Middle frontal gyrus (tissue), 1 donor: ENCODE data around the gene CDR2L.
"Not testable (repeated sequence)": the region's sequence is repeated elsewhere in the genome, so short reads cannot be mapped to it uniquely, and the experiment has no call there.

Experiments
- DNase-seq: peaks from one replicate; pipeline ENCODE4 v3.0.0-alpha.2; 2015; ENCODE audit warnings: low spot score; ENCODE audit errors: extremely low spot score

CDR2L gene

DNA sequence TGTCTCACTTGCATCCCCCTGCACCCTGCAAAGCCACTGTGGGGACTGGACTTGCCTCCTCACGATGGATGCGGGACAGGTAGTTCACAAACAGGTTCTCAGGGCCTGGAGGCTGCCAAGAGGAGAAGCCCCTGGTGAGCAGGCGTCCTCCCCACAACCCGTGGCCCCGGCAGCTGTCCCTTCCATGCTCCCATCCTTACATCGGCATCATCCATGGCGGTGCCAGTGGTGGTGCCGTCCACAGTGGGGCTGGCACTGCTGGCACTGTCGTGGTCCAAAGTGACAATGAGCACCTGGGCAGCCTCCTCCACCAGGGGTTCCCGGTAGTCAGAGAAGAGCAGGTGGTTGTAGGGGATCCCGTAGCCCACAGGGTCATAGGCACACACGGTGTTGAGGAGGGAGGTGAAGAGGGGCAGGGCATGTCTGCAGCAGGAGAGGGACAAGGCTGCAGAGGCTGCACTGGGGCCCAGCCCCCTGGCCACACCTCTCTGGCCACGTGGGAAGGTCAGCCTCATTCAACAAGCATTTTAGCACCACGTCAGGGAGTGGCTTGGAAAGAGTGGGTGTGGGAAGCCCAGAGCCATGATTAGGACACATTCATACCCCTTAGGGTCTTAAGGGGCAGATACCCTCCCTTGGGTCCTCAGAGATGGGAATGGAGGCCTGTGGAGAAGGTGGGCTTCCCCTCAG is 27.5 kb upstream of the CDR2L start:
- no peak for DNase-seq

DNA sequence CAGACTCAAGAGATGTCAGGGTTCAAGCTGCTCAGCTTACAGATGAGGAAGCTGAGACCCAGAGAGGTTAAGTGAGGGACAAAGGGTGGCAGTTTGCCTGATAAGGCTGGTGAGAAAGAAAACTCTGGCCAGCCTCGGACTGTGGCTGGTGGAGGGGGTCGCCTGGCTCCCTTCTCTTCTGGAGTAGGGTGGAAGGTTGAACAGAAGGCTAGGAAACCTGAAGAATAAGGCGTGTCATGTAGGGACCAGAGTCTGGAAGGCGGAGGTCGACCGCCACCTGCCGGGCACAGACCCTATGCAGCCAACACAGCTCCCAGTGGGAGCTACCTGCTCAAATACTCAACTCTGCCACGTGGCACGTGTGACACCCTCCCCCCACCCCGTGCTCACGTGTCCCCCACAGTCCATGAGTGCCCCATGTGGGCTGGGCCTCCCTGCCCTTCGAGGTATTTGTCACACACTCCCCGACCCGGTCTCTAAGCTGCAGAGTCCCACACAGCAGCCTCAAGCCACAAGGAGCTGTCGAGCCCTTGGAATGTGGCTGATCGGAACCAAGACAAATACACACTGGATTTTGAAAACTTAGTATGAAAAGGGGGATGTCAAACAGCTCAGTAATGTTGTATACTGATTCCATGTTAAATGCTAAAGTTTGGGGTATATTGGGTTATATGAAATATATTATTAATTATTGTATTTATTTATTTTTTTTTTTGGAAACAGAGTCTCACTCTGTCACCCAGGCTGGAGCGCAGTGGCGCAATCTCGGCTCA is 26.7 kb upstream of the CDR2L start:
- no peak for DNase-seq

DNA sequence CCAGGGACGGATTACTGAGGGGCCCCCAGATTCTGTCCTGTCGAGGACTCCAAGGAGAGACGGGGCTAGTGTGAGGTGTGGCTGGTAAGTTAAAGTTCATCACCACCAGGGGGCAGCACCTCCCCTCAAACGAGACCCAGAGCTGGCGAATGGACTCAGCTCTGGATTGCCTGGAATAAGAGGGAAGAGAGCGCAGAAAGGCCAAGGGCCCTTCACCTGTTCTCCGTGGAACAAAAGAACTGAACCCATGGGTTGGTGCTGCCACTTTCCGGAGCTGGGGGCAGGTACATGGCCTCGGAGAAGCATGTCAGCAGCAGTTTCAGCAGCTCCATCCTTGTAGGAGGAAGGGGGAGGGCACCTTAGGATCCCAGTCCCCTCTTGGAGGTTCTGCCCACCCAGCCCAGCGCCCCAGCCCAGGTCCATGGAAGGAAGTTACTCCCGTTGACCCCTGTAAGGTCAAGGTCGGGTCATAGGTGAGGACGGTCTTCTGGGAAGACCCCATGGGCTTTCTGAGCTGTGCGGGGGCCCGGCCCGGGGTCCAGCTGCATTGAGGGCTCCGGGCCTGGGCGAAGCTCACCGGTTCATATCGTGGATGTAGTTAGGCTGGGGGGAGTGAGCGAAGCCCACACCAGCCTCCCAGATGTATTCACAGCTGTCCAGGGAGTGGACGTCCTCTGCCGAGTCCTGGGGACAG is 25.6 kb upstream of the CDR2L start:
- peak; percentile 65 for DNase-seq

DNA sequence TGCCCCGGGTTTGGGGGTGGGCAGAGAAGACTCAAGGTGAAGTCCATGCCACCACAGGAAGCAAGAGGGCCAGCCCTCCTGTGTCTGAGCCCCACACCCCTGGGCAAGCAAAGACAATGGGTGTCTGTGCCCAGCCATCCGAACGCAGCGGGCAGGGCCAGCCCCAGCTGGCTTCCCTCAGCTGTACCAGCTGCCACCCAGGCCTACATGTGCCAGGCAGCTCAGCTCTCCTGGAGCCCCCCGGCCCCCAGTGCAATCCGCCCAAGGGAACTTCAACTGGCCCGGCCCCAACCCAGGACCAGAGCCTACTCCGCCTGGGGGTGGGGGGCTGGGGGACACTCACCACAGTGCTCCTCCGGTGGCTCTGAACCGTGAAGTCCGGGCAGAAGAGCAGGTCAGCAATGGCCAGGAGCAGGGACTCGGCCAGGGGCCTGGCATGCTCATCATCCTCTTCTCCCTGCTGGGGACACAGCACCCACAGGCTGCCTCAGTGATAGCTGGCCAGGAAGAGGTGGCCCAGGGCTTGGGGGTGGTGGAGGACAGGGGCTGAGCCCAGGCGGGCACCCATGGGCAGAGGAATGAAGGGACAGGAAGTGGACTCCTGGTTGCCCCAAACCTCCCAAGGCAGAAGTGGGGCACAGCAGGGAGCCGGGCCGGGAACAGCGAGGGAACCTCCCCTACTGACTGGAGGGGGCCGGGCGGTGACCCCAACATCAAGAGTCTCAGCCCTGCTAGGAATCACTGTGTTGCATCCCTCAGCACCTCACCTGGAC is 24.6 kb upstream of the CDR2L start:
- peak; percentile 13 for DNase-seq

DNA sequence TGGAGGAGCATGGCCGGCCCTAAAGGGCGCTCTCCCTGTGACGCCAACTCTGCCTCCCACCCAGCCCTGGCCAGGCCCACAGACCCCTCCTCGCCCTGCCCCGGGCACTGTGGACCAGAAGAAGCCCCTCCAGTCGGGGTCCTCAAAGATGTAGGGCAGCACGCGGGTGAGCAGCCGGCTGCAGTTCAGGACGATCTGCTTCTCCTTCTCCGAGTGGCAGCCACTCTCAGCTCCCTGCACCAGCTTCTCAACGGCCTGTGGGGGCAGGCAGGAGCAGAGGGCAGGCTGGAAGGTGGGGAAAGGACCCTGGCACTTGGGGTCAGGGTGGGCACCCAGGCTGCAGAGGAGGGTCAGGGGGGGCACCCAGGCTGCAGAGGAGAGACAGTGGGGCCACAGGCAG is 23.8 kb upstream of the CDR2L start:
- no peak for DNase-seq

DNA sequence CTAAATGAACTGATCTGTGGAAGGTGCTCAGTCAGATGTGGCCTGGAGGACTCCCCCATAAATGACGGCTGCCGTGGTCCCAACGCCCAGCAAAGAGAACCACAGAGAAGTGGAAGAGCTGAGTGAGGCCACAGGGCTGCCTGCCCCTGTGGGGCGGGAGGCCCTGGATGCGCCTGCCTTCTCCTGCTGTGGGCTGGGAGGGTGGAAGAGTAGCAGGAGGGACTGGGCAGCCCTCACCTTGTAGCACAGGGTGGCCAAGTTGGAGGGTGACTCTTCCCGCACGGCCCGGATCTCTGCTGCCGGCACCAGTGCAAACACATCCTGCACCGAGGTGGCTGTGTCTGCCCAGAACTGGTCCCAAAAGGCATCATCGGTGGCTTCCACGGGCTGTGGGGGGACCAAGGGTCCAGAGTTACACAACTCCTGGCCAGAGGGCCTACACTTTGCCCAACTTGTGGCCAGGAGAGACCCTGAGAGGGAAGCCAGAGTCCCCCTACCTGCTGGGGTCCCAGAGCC is 23.1 kb upstream of the CDR2L start:
- no peak for DNase-seq

GRCh38 chr17:74964988-74965622 is 22.3 kb upstream of the CDR2L start:
- no peak for DNase-seq

GRCh38 chr17:74968361-74968780 is 19.1 kb upstream of the CDR2L start:
- DNase-seq: no peak

GRCh38 chr17:74969501-74969900 is 17.9 kb upstream of the CDR2L start:
- not testable (repeated sequence) for DNase-seq

DNA sequence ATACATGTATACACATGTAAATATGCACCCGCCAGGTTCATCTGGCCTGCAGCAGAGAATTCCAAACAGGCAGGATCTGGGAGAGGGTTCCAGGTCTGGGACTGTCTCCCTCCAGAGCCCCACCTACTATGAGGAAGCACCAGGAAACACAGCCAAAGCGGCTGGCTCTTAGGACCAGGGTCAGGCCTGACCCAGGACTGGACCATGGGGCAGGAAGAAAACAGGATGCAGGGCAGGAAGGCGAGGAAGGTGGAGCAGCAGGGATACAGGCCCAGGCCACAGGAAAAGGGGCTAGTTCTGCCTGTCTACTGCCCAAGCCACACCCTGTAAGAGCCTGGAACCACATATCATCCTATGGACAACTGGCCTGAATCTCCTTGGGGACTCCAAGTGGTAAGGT is 17.0 kb upstream of the CDR2L start:
- DNase-seq: no peak

- DNase-seq: no peak
Measured at GRCh38 chr17:74971069-74971841, 16.2 kb upstream of the CDR2L start.

DNA sequence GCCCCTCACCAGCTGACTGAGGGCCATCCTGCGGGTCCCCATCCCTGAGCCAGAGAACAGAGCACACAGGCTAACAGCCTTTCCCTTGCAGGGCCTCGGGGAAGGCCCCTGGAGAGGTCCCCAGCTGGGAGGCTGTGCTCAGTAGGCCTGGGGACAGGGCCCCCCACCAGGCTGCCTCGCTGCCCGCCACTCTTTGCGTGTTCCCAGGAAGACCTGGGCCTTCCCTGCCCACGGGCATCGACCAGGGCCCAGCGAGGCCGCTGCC is 15.7 kb upstream of the CDR2L start:
- no peak for DNase-seq

GRCh38 chr17:74972107-74972972 is 15.1 kb upstream of the CDR2L start, which contains the start of gene HID1:
Gene HID1, minus strand, starts transcription at chr17:74972759. Its CDS starts 103 bp downstream, at chr17:74972656.
- peak; percentile 36 for DNase-seq

- no peak for DNase-seq
Measured at GRCh38 chr17:74972973-74973328, 14.5 kb upstream of the CDR2L start.

DNA sequence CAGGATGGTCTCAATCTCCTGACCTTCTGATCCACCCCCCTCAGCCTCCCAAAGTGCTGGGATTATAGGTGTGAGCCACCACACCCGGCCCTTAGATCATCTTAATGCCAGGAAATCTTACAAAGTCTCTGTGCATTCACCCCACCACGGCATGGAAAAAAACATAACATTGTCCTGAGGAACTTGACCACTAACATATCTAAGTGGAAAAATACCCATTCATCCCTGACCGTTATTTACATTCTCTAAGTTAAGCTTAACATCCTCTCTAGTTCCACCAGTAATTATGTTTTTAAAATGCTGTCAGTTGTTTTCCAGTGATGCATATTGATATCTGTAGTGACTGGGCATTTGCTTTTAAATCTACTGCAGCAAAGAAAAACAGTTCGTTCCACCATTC is 11.5 kb upstream of the CDR2L start:
- no peak for DNase-seq

- no peak for DNase-seq
Measured at GRCh38 chr17:74977802-74978201, 9.6 kb upstream of the CDR2L start.

DNA sequence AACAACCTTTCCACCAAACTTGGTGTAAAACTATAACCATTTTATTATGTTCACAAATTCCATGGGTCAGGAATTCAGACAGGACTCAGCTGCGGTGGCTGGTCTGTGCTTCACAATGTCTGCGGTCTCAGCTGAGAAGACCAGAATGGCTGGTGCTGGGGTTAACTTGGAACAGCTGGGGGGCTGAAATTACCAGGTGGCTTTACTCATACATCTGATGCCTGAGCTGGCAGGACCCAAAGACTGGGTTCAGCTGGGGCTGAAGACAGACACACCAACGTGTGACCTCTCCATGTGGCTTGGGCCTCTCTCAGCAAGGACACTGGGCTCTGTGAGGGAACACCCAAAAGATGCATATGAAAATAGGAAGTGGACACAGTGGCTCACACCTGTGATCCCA is 9.2 kb upstream of the CDR2L start:
- DNase-seq: no peak

GRCh38 chr17:74979408-74980146 is 7.9 kb upstream of the CDR2L start:
- no peak for DNase-seq
